Measurements from ENCODE around the gene EDDM3A. TPM values are rescaled to one million over a fixed set of nuclear protein-coding genes. Genes with fewer than 3 reads are reported as not detected.

Gene EDDM3A
- polyA plus RNA-seq, 1 donor (not counting 4 experiments of a cell fraction or from before 2014, with no cell fraction given): not detected

- H3K27me3 ChIP-seq (ENCODE audit: control insufficient read depth, extremely low read depth, insufficient read depth, low read length): no peaks in the 10 kb centered on the region
- H2AFZ ChIP-seq (ENCODE audit: control insufficient read depth, low read length): no peak overlapping the region
- H3K79me2 ChIP-seq (ENCODE audit: control insufficient read depth, insufficient read depth, low read length): no peaks in the 10 kb centered on the region
- FAIRE-seq (no peak), DNase-seq (ENCODE audit: low read depth, low spot score) (no peak)
- H3K9ac ChIP-seq (ENCODE audit: control insufficient read depth, extremely low read depth, insufficient read depth, low read length): no peak overlapping the region
- no peak for TF ChIP-seq EZH2 (IDR thresholded peaks at IDR 0.05; ENCODE audit: low read length)
- TF ChIP-seq, protein P1, sequence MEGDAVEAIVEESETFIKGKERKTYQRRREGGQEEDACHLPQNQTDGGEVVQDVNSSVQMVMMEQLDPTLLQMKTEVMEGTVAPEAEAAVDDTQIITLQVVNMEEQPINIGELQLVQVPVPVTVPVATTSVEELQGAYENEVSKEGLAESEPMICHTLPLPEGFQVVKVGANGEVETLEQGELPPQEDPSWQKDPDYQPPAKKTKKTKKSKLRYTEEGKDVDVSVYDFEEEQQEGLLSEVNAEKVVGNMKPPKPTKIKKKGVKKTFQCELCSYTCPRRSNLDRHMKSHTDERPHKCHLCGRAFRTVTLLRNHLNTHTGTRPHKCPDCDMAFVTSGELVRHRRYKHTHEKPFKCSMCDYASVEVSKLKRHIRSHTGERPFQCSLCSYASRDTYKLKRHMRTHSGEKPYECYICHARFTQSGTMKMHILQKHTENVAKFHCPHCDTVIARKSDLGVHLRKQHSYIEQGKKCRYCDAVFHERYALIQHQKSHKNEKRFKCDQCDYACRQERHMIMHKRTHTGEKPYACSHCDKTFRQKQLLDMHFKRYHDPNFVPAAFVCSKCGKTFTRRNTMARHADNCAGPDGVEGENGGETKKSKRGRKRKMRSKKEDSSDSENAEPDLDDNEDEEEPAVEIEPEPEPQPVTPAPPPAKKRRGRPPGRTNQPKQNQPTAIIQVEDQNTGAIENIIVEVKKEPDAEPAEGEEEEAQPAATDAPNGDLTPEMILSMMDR (optimal IDR thresholded peaks at IDR 0.05 in 1 of 3, IDR thresholded peaks at IDR 0.05 in 1 of 3, conservative IDR thresholded peaks at IDR 0.05 in 1 of 3; ENCODE audit: extremely low read depth in 1 of 3, insufficient read depth in 2 of 3, low read length in 3 of 3): no peak
- no peaks in the 10 kb centered on the region for H3K36me3 ChIP-seq (ENCODE audit: control insufficient read depth in 2 of 2, extremely low read depth in 1 of 2, insufficient read depth in 2 of 2, low read length in 2 of 2)
- no peaks in the 10 kb centered on the region for H3K4me1 ChIP-seq (ENCODE audit: control insufficient read depth, extremely low read depth, insufficient read depth, low read length)
- H3K4me3 ChIP-seq (ENCODE audit: control insufficient read depth in 2 of 3, extremely low read depth in 1 of 3, insufficient read depth in 2 of 3, low read depth in 1 of 3, low read length in 3 of 3): no peak overlapping the region
- no peaks in the 10 kb centered on the region for H3K9me3 ChIP-seq (ENCODE audit: control insufficient read depth, low read depth, low read length)
- H3K27ac ChIP-seq (ENCODE audit: control insufficient read depth, insufficient read depth, low read length): no peak overlapping the region
- H3K9me1 ChIP-seq (ENCODE audit: control insufficient read depth, extremely low read depth, insufficient read depth, low read length): no peaks in the 10 kb centered on the region
- dilution Hi-C loops (cut with MboI; ENCODE audit: extremely low pct_ligation_motif_present, low sequenced_read_pairs): no loop called here
- H3K4me2 ChIP-seq (ENCODE audit: control insufficient read depth, extremely low read depth, insufficient read depth, low read depth, low read length): no peak overlapping the region
- H4K20me1 ChIP-seq (ENCODE audit: control insufficient read depth, extremely low read depth, insufficient read depth, low read length): no peaks in the 10 kb centered on the region
Observed at GRCh38 chr14:20746566-20746965, 879 bp downstream of the EDDM3A start.

GRCh38 chr14:20748439-20748838 lies 2.8 kb downstream of the EDDM3A start:
- no peak overlapping the region for H3K9ac ChIP-seq (ENCODE audit: control insufficient read depth, extremely low read depth, insufficient read depth, low read length)
- no peak overlapping the region for H3K27ac ChIP-seq (ENCODE audit: control insufficient read depth, insufficient read depth, low read length)
- DNase-seq (ENCODE audit: low read depth, low spot score) (no peak), FAIRE-seq (no peak)
- dilution Hi-C loops (cut with MboI; ENCODE audit: extremely low pct_ligation_motif_present, low sequenced_read_pairs): no loop called here
- H3K4me3 ChIP-seq (ENCODE audit: control insufficient read depth in 2 of 3, extremely low read depth in 1 of 3, insufficient read depth in 2 of 3, low read depth in 1 of 3, low read length in 3 of 3): no peak overlapping the region
- peaks cover 4% of the 10 kb centered on the region for H3K9me3 ChIP-seq (ENCODE audit: control insufficient read depth, low read depth, low read length)
- no peaks in the 10 kb centered on the region for H3K9me1 ChIP-seq (ENCODE audit: control insufficient read depth, extremely low read depth, insufficient read depth, low read length)
- no peak overlapping the region for H3K4me2 ChIP-seq (ENCODE audit: control insufficient read depth, extremely low read depth, insufficient read depth, low read depth, low read length)
- H2AFZ ChIP-seq (ENCODE audit: control insufficient read depth, low read length): no peak overlapping the region
- H3K4me1 ChIP-seq (ENCODE audit: control insufficient read depth, extremely low read depth, insufficient read depth, low read length): no peaks in the 10 kb centered on the region
- H3K79me2 ChIP-seq (ENCODE audit: control insufficient read depth, insufficient read depth, low read length): no peaks in the 10 kb centered on the region
- TF ChIP-seq EZH2 (IDR thresholded peaks at IDR 0.05; ENCODE audit: low read length): no peak
- TF ChIP-seq, protein P1 (optimal IDR thresholded peaks at IDR 0.05 in 1 of 3, IDR thresholded peaks at IDR 0.05 in 1 of 3, conservative IDR thresholded peaks at IDR 0.05 in 1 of 3; ENCODE audit: extremely low read depth in 1 of 3, insufficient read depth in 2 of 3, low read length in 3 of 3): no peak
- no peaks in the 10 kb centered on the region for H4K20me1 ChIP-seq (ENCODE audit: control insufficient read depth, extremely low read depth, insufficient read depth, low read length)
- H3K36me3 ChIP-seq (ENCODE audit: control insufficient read depth in 2 of 2, extremely low read depth in 1 of 2, insufficient read depth in 2 of 2, low read length in 2 of 2): no peaks in the 10 kb centered on the region
- no peaks in the 10 kb centered on the region for H3K27me3 ChIP-seq (ENCODE audit: control insufficient read depth, extremely low read depth, insufficient read depth, low read length)

All from keratinocyte (primary cell).